HFFc6 (cell line): ENCODE data around the gene FAM156A. TPM values are rescaled to one million over a fixed set of nuclear protein-coding genes. Genes with fewer than 3 reads are reported as not detected.
"Not testable (repeated sequence)": the region's sequence is repeated elsewhere in the genome, so short reads cannot be mapped to it uniquely, and the experiment has no call there.

Experiments
- DNase-seq: peaks from one replicate; pipeline ENCODE4 v3.0.0-alpha.2; 2018
- H3K27ac Mint-ChIP-seq: 2 replicates; pipeline ENCODE4 v1.8.0; 2020; ENCODE audit warnings: mild to moderate bottlenecking, mixed read lengths
- H3K27me3 Mint-ChIP-seq: 2 replicates; pipeline ENCODE4 v1.8.0; 2021; ENCODE audit warnings: mild to moderate bottlenecking, moderate library complexity, mixed read lengths; ENCODE audit not compliant: insufficient read depth
- H3K36me3 Mint-ChIP-seq: 2 replicates; pipeline ENCODE4 v1.8.0; 2021; ENCODE audit warnings: low read depth, mixed read lengths
- H3K4me1 Mint-ChIP-seq: 2 replicates; pipeline ENCODE4 v1.8.0; 2020; ENCODE audit warnings: low read depth, mixed read lengths
- H3K4me3 Mint-ChIP-seq: 2 replicates; pipeline ENCODE4 v1.8.0; 2020; ENCODE audit warnings: mild to moderate bottlenecking, moderate library complexity, mixed read lengths
- H3K9me3 Mint-ChIP-seq: 2 replicates; pipeline ENCODE4 v1.8.0; 2020; ENCODE audit warnings: mild to moderate bottlenecking, mixed read lengths
- CTCF ChIP-seq: fragments of 200-600 bp; sonication (generic); IDR thresholded peaks from 2 replicates; pipeline ENCODE4 v1.5.0; 2021; ENCODE audit warnings: antibody characterized with exemption, mild to moderate bottlenecking
- long read RNA-seq: library from polyadenylated mRNA; unstranded; transcript quantifications from one replicate; pipeline ENCODE4 v2.0.0, GENCODE V29; 2019
- total RNA-seq, 6 experiments: library from RNA; stranded (reverse); fragmentation: NEBNext Ultra II Directional; extraction: Animal tissue kit (Norgen Biotek cat#: 25700); gene quantifications; 2 replicates in 1 of 6; 3 replicates in 5 of 6; pipeline ENCODE4 v1.2.3, GENCODE V29; 2021

FAM156A gene
- 10 to 100 TPM; 13.0 to 19.1 (median 16.6) TPM for total RNA-seq
- long read RNA-seq, transcript FAM156A-215 (4 exons, 644 nt), result major isoform, 5 of 16 reads
- long read RNA-seq, partial matches to known transcripts, result 0 of 16 reads
- long read RNA-seq, other reads (novel, unspliced or antisense), result 7 of 16 reads

- H3K4me1 Mint-ChIP-seq, H3K27me3 Mint-ChIP-seq, H3K36me3 Mint-ChIP-seq, H3K9me3 Mint-ChIP-seq, DNase-seq, H3K27ac Mint-ChIP-seq, H3K4me3 Mint-ChIP-seq: not testable (repeated sequence)
Observed at GRCh38 chrX:52958113-52958959, at the start of gene FAM156A. TSS of gene FAM156A (minus strand) at chrX:52958518. CDS start at chrX:52948588, 9,930 bp downstream.

GRCh38 chrX:53005327-53005726, 47.0 kb upstream of the FAM156A start:
- no peak for DNase-seq
- no peaks in the 10 kb centered on the region for H3K4me1 Mint-ChIP-seq
- no peak for TF ChIP-seq CTCF
- no peaks in the 10 kb centered on the region for H3K36me3 Mint-ChIP-seq
- H3K27ac Mint-ChIP-seq, result no peak overlapping the region
- H3K4me3 Mint-ChIP-seq, result no peak overlapping the region
- peaks cover 21% of the 10 kb centered on the region for H3K27me3 Mint-ChIP-seq
- peaks cover 4% of the 10 kb centered on the region; the same call in 1 of the 2 replicates for H3K9me3 Mint-ChIP-seq

- Mint-ChIP-seq H3K27ac (no peak overlapping the region), H3K4me1 (no peaks in the 10 kb centered on the region), H3K9me3 (peaks cover 4% of the 10 kb centered on the region; the same call in 1 of the 2 replicates), H3K27me3 (peaks cover 21% of the 10 kb centered on the region), H3K4me3 (no peak overlapping the region), H3K36me3 (no peaks in the 10 kb centered on the region)
- no peak for TF ChIP-seq CTCF
- DNase-seq, result no peak
Observed at GRCh38 chrX:53004811-53005210, 46.5 kb upstream of the FAM156A start.

- Mint-ChIP-seq H3K27ac (no peak overlapping the region), H3K27me3 (peaks cover 24% of the 10 kb centered on the region), H3K36me3 (no peaks in the 10 kb centered on the region), H3K4me1 (no peaks in the 10 kb centered on the region), H3K9me3 (peaks cover 3% of the 10 kb centered on the region; the same call in 1 of the 2 replicates), H3K4me3 (no peak overlapping the region)
- TF ChIP-seq CTCF, result no peak
- DNase-seq, result no peak
Observed at GRCh38 chrX:53004038-53004437, 45.7 kb upstream of the FAM156A start.

- Mint-ChIP-seq H3K36me3 (no peaks in the 10 kb centered on the region), H3K27ac (no peak overlapping the region), H3K27me3 (peaks cover 24% of the 10 kb centered on the region), H3K4me3 (no peak overlapping the region), H3K9me3 (no peaks in the 10 kb centered on the region), H3K4me1 (no peaks in the 10 kb centered on the region)
- no peak for TF ChIP-seq CTCF
- DNase-seq, result no peak
Observed at GRCh38 chrX:53003111-53003510, 44.8 kb upstream of the FAM156A start.

GRCh38 chrX:53001958-53002357, 43.6 kb upstream of the FAM156A start:
- Mint-ChIP-seq H3K4me3 (no peak overlapping the region), H3K4me1 (no peaks in the 10 kb centered on the region), H3K27me3 (peaks cover 24% of the 10 kb centered on the region), H3K9me3 (no peaks in the 10 kb centered on the region), H3K36me3 (no peaks in the 10 kb centered on the region), H3K27ac (no peak overlapping the region)
- no peak for TF ChIP-seq CTCF
- no peak for DNase-seq
